Measurements from ENCODE around the gene MYOCOS.

Gene MYOCOS

DNA sequence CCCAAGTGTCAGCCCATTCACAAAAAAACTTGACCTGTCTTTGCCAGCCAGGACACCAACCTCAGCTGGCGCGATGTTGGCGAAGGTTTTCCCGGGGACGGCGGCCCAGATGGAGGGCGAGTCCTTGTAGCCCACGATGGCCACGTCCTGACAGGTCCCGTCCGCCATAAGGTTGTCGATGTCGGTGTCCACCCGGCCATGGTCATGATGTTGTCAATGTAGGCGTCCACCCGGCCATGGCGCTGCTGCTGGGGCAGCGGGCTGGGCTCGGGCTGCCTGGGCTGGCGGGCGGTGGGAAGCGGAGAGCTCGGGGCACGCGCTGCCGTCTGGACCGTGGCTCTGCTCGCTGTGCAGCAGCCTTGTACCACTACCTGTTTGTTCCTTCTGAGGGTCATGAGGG is 48.7 kb downstream of the MYOCOS start:
- Histone ChIP-seq H3K4me3 (replicated peaks; ENCODE audit: insufficient read depth, low read length) (no peak overlapping the region), H3K27ac (replicated peaks) (no peak overlapping the region), H3K27me3 (ENCODE audit: insufficient read depth, poor library complexity, severe bottlenecking) (no peaks in the 10 kb centered on the region)
- no peak for TF ChIP-seq POLR2AphosphoS5 (IDR thresholded peaks at IDR 0.05; ENCODE audit: low read depth)
- TF ChIP-seq SPI1 (IDR thresholded peaks at IDR 0.05; ENCODE audit: borderline replicate concordance, low read depth), result no peak
- TF ChIP-seq, protein P1, sequence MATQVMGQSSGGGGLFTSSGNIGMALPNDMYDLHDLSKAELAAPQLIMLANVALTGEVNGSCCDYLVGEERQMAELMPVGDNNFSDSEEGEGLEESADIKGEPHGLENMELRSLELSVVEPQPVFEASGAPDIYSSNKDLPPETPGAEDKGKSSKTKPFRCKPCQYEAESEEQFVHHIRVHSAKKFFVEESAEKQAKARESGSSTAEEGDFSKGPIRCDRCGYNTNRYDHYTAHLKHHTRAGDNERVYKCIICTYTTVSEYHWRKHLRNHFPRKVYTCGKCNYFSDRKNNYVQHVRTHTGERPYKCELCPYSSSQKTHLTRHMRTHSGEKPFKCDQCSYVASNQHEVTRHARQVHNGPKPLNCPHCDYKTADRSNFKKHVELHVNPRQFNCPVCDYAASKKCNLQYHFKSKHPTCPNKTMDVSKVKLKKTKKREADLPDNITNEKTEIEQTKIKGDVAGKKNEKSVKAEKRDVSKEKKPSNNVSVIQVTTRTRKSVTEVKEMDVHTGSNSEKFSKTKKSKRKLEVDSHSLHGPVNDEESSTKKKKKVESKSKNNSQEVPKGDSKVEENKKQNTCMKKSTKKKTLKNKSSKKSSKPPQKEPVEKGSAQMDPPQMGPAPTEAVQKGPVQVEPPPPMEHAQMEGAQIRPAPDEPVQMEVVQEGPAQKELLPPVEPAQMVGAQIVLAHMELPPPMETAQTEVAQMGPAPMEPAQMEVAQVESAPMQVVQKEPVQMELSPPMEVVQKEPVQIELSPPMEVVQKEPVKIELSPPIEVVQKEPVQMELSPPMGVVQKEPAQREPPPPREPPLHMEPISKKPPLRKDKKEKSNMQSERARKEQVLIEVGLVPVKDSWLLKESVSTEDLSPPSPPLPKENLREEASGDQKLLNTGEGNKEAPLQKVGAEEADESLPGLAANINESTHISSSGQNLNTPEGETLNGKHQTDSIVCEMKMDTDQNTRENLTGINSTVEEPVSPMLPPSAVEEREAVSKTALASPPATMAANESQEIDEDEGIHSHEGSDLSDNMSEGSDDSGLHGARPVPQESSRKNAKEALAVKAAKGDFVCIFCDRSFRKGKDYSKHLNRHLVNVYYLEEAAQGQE (IDR thresholded peaks at IDR 0.05; ENCODE audit: insufficient replicate concordance, low read depth), result no peak
- TF ChIP-seq, protein P2, sequence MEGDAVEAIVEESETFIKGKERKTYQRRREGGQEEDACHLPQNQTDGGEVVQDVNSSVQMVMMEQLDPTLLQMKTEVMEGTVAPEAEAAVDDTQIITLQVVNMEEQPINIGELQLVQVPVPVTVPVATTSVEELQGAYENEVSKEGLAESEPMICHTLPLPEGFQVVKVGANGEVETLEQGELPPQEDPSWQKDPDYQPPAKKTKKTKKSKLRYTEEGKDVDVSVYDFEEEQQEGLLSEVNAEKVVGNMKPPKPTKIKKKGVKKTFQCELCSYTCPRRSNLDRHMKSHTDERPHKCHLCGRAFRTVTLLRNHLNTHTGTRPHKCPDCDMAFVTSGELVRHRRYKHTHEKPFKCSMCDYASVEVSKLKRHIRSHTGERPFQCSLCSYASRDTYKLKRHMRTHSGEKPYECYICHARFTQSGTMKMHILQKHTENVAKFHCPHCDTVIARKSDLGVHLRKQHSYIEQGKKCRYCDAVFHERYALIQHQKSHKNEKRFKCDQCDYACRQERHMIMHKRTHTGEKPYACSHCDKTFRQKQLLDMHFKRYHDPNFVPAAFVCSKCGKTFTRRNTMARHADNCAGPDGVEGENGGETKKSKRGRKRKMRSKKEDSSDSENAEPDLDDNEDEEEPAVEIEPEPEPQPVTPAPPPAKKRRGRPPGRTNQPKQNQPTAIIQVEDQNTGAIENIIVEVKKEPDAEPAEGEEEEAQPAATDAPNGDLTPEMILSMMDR (IDR thresholded peaks at IDR 0.05; ENCODE audit: insufficient read depth, low read length), result no peak
- no peak for TF ChIP-seq GABPA (IDR thresholded peaks at IDR 0.05; ENCODE audit: low read depth)
- no peak for DNase-seq (ENCODE audit: low read depth in 1 of 2, low spot score in 1 of 2)

DNA sequence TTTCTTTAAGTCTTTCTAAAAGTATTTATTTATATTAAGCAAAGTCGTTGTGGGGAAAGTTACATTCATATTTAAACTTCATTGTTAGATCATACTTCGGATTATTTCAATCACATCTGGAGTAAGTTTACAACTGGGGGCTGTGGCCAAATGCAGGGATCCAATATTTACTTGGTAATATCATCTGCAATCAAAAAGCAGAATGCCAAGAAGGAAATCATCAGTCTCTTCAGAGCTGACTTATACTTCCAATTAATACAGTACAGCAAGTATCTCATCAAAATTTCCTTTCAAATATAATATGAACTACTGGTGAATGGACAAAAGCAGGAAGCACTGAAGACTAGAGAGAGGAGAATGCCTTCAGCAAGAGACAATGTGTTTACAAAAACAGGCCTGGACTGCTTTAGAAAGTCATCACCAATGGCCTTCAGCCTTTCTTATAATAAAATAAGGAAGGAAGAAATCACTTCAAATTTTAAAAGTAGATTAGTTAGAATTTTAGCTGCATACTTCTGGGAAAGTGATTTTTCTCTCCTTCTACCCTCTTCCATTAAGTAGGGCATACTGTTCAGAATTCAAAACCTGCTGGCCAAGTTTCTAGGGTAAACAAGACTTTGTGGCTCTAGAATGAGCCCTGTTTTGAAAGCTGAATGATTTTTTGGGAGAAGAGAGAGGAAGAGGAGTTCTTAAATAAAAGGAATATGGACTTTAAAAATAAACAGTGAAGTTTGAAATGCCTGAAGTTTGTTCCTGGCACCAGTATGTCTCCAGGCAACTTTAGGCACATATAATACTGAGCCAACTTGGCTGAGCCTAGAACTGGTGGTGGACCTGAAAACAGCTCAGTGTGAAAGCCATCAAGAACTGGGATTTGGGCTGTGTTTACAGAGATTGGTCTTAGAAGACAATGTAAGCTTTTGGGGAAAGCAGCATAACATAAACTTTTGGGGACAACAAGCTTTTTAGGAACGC is 52.7 kb downstream of the MYOCOS start:
- no peak overlapping the region for H3K4me3 ChIP-seq (replicated peaks; ENCODE audit: insufficient read depth, low read length)
- H3K27me3 ChIP-seq (ENCODE audit: insufficient read depth, poor library complexity, severe bottlenecking), result no peaks in the 10 kb centered on the region
- TF ChIP-seq, protein P1 (IDR thresholded peaks at IDR 0.05; ENCODE audit: insufficient replicate concordance, low read depth), result no peak
- TF ChIP-seq GABPA (IDR thresholded peaks at IDR 0.05; ENCODE audit: low read depth), result no peak
- TF ChIP-seq, protein P2 (IDR thresholded peaks at IDR 0.05; ENCODE audit: insufficient read depth, low read length), result no peak
- TF ChIP-seq SPI1 (IDR thresholded peaks at IDR 0.05; ENCODE audit: borderline replicate concordance, low read depth), result no peak
- TF ChIP-seq POLR2AphosphoS5 (IDR thresholded peaks at IDR 0.05; ENCODE audit: low read depth), result no peak
- DNase-seq (ENCODE audit: low read depth in 1 of 2, low spot score in 1 of 2), result no peak
- H3K27ac ChIP-seq (replicated peaks), result no peak overlapping the region
